Nasal cavity respiratory epithelium epithelial cell of viscerocranial mucosa (primary cell): ENCODE data around the gene CITED1. TPM values are rescaled to one million over a fixed set of nuclear protein-coding genes. Genes with fewer than 3 reads are reported as not detected.

Source experiments
- total RNA-seq: library from RNA; depleted of rRNA; stranded (reverse); fragments of >200 nt; gene quantifications from 2 replicates; pipeline ENCODE4 v1.2.3, GENCODE V29; 2014

The CITED1 gene
- 0.14 and 0.34 TPM in 2 replicates for total RNA-seq

GRCh38 chrX:72305286-72306084 lies at the start of gene CITED1:
TSS of gene CITED1 (minus strand) at chrX:72305914. CDS start at chrX:72302869, 3,045 bp downstream.

Other genes with a start within 250 kb of the CITED1 start
- gene RTL5, start 174.0 kb downstream of the CITED1 start, total RNA-seq = under 0.01 and 0.50 TPM in 2 replicates
- gene PIN4, start 124.2 kb downstream of the CITED1 start, total RNA-seq = 10.6 and 19.2 TPM in 2 replicates
- gene ERCC6L, start 66.9 kb downstream of the CITED1 start, total RNA-seq = under 0.01 and 0.07 TPM in 2 replicates
- gene RPS4X, start 28.7 kb downstream of the CITED1 start, total RNA-seq = 933 and 1,098 TPM in 2 replicates